GM21360 (cell line): ENCODE results near the gene UBE2QL1.

ENCODE experiments used
- ATAC-seq: cut with Tn5 transposase; IDR thresholded peaks from one replicate; pipeline ENCODE4 v1.9.1; 2021; ENCODE audit warnings: mild to moderate bottlenecking, moderate library complexity; ENCODE audit not compliant: unreplicated experiment

The UBE2QL1 gene

GRCh38 chr5:6473284-6473683 lies 24.6 kb downstream of the UBE2QL1 start:
- no peak for ATAC-seq

- no peak for ATAC-seq
These were observed 27.1 kb downstream of the UBE2QL1 start for GRCh38 chr5:6475626-6476312.

- ATAC-seq, result no peak
These were observed 27.6 kb downstream of the UBE2QL1 start for GRCh38 chr5:6476313-6476661.

DNA sequence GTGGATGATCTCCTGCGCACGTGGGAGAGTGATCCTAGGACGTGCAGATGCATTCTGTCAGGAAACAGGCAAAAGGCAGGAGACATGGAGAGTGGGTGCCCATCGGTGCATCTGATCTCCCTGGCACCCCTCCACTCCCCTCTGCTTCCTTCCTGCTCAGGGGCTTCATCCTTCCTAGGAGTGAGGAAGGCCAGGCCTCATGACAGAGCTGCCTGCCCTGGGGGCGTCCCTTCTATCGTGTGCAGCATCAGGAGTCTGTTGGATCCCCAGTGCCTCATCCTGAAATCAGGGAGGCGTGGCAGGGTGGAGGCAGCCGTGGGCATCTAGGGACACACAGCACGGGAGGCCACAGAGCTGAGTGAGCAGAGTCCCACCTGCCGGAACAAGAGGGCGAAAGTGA lies 30.1 kb downstream of the UBE2QL1 start:
- no peak for ATAC-seq

- peak; percentile 49 for ATAC-seq
These were observed 31.7 kb downstream of the UBE2QL1 start for GRCh38 chr5:6480133-6481051.

DNA sequence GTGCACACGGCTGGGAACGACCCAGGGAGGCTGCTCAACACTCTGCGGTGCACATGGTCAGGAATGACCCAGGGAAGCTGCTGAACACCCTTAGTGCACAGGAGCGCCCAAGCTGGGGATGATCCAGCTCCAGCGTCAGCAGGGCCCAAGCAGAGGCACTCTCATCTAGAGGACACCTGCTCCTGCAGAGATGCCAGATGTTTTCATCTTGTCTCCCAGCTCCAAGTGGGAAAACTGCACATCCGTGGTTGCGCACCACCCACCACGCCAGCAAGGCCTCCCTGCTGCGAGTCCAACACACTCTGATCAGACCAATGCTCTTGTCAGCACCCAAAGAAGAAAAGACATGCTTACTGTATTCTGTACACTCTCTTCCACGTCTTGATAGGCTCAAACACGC lies 34.1 kb downstream of the UBE2QL1 start:
- no peak for ATAC-seq

DNA sequence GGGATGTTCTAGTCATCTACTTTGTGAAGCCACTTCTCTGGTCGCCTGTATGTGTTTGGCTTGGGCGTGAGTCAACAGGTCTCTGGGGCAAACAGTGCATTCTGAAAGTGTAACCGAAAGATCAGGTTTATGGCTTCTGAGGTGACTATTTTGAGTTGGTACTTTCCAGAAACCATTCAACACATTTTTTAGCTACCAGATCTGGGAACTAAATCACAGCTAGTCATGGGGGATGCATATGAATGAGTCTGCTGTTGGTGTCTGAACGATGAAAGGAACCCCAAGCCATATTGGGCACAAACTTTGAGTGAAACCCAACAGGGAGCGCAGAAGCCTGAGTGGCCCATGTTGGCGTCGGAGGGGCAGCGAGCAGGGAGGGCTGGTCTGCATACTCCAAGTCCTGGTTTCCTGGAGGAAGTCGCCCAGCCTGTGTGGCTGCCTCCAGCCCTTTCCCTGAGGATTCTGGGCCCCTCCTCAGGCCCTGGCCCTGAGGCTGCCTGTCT lies 35.3 kb downstream of the UBE2QL1 start:
- peak; percentile 77 for ATAC-seq

DNA sequence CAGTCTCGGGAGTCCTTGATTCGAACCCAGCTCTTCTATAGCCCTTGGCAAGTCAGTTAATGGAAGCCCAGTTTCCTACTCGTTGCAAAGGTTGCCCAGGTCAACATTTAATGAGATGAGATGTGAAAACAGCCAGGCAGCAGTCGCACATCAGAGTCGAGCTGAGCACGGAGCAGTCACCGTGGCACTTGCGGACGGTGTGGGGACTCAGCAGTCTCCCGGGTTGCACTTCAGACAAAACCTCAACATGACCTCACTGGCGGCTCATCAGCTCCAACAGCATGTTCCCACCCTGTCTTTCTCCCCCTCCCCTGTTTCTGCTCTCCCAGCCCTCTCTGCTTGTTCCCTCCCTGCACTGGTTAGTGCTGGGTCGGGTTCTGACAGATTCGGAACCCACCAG lies 35.8 kb downstream of the UBE2QL1 start:
- ATAC-seq, result no peak

GRCh38 chr5:6484899-6485298 lies 36.2 kb downstream of the UBE2QL1 start:
- ATAC-seq, result no peak

DNA sequence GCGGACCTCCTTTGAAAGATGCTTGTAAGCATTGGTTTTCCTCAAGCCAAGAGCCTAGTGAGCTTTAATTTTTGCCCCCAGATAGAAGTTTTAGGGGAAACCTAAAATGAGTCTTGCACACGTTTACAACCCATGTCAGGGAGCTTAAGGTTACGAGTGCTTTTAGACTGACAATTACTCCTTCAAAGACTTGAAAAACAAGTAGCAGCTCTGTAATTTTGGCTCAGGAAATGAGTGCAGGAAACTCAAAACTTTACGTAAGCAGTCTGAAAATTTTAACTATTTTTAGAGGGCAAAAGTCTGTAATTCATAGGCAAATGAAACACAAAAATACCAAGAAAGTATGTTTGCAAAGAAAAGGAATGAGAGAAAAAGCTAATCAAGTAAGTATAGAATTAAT lies 36.8 kb downstream of the UBE2QL1 start:
- ATAC-seq, result no peak

DNA sequence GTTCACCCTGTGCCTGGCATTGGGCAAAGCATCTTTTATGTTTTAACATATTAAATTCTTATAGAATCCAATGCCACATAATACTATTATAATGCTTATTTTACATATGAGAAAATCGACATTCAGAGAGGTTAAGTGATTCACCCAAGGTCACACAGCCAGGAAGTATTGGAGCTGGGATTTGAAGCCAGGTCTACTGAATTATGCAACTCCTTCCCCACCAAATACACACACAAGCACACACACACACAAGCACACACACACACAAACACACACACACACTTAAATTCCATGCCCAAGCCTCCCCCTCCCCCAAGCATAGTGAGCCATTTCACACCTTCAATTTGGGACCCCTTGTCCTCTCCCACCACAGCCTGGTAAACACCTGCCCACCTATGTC lies 37.4 kb downstream of the UBE2QL1 start:
- ATAC-seq, result no peak

DNA sequence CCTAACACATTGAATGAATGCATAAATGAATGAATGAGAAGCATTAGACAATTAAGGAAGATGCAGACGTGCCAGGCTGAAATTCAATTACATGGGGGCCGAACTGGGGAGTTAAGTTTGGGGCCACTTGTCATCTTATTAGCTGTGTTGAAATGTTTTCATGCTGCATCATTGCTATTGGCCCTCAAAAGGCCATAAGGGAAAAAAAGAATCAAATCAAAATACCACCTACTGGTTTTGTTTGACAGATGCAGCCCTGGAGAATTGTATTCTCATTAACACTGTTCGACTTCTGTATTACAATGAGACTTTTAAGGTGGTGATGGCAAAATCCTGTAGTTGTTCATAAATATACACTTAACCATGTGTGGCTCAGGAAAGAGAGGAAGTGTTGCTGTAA lies 38.4 kb downstream of the UBE2QL1 start:
- no peak for ATAC-seq

- ATAC-seq, result no peak
These were observed 39.4 kb downstream of the UBE2QL1 start for GRCh38 chr5:6488021-6488420.

- no peak for ATAC-seq
These were observed 41.1 kb downstream of the UBE2QL1 start for GRCh38 chr5:6489643-6490185.

DNA sequence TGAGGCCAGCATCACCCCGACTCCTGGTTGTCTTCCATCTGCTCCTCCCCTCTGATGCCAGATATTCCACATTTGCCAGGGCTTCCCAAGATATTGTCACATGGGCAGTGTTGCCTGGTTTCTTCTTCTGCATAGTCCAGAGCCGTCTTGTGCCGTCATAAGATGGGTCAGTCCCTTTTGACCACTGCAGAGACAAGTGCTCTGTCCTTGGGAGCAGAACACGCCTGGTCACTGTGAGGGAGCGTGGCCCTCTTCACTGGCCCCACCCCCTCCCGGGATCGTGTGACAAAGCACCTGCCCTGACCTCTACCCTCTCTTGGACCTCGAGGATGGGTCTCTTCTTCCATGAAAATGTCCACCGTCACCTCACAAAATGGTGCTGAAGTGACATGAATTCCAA lies 41.6 kb downstream of the UBE2QL1 start:
- no peak for ATAC-seq

- no peak for ATAC-seq
These were observed 42.0 kb downstream of the UBE2QL1 start for GRCh38 chr5:6490693-6491092.

- no peak for ATAC-seq
These were observed 42.7 kb downstream of the UBE2QL1 start for GRCh38 chr5:6491196-6491918.

DNA sequence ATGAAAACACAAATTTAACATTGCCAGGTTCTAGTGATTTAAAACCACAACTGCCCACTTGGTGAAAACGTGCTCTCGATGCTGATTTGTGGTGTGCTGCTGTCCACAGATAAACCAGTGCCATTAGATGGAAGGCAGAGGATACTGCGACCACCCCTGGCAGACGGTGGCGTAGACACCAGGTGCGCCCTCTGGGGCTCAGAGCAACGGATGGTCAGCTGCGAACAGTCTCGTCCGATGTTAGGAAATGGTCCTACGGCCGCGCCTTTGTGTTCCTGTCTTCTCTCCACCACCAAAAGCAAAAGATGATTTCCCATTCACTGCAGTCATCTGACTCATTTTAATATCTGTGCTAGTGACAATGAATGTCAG lies 43.2 kb downstream of the UBE2QL1 start:
- ATAC-seq, result no peak

- ATAC-seq, result peak; percentile 30
These were observed 44.3 kb downstream of the UBE2QL1 start for GRCh38 chr5:6492934-6493333.

- ATAC-seq, result no peak
These were observed 45.2 kb downstream of the UBE2QL1 start for GRCh38 chr5:6493681-6494454.

DNA sequence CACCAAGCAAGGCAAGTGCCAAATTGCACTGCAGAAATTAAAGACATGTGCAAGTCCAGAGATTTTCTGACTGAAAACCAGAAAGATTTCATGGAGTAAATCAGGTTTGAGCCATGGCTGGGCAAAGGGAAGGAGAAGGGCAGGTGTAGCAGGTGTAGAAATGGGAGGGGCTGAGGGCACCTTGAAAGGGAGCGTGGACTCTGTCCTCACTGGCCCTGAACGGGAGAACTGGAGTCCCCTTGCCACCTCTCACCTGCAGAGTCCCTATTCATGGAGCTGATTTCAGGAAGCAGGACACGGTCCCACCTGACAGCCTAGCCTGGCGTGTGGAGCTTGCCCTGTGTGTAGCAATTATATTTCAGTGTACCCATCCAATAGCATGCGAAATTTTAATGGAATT lies 46.3 kb downstream of the UBE2QL1 start:
- no peak for ATAC-seq
